GM04504 (cell line): ENCODE measurements around the gene GRHL1.
A peak's percentile ranks its signal among the peaks of the same experiment; 100 is the strongest.
"Not testable (repeated sequence)": the region's sequence is repeated elsewhere in the genome, so short reads cannot be mapped to it uniquely, and the experiment has no call there.

Experiments used
- DNase-seq: peaks from one replicate; pipeline ENCODE4 v3.0.0-alpha.2; 2012; ENCODE audit warnings: low read depth

GRHL1 gene

DNA sequence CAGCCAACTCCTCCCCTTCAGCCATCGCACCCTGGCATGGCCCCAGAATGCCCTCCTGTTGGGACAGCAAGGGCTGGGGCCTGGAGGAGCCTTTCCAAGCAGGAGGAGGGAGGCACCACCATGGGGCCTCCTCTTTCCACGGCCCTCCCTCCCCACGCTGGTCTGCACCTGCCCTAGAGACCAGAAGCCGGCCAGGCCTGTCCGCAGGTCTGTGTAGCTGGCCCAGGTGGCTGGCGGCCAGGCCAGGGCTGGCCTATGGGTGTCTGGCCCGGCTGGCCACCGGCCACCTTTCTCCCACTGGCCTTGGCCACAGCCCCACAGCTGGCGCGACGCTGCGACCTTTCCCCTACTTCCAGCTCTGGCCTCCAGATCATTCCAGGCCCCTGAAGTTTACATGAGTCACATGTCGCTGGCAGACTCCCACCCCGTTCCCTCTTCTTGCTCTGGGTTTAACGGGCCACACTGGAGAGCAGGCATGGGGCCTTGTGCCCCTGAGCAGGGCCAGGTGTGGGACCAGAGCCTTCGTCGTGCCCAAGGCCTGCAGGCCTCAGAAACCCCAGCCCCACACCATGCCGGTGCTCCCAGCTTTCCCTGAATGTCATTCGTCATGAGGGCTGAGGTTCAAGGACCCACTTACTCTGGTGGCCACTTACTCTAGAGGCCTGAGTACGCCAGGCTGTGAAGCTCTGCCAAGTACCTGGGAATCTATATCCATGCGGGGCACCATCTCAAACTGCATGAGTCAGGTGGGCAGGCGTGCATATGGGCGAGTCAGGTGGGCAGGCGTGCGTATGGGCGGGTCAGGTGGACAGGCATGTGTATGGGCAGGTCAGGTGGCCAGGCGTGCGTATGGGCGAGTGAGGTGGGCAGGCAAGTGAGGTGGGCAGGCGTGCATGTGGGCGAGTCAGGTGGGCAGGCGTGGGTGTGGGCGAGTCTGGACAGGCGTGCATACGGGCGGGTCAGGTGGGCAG, 58.6 kb downstream of the GRHL1 start:
- DNase-seq, result peak; percentile 65

GRCh38 chr2:10010861-10011605, 59.5 kb downstream of the GRHL1 start:
- DNase-seq, result not testable (repeated sequence)

DNA sequence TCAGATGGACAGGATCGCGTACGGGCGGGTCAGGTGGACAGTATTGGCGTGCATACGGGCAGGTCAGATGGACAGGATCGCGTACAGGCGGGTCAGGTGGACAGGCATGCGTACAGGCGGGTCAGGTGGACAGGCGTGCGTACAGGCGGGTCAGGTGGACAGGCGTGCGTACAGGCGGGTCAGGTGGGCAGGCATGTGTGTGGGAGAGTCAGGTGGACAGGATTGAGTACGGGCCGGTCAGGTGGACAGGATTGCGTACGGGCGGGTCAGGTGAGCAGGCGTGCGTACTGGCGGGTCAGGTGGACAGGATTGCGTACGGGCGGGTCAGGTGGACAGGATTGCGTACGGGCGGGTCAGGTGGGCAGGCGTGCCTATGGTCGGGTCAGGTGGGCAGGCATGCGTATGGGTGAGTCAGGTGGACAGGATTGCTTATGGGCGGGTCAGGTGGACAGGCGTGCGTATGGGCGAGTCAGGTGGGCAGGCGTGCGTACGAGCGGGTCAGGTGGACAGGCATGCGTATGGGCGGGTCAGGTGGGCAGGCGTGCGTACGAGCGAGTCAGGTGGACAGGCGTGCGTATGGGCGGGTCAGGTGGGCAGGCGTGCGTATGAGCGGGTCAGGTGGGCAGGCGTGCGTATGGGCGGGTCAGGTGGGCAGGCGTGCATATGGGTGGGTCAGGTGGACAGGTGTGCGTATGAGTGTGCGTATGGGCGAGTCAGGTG, 60.3 kb downstream of the GRHL1 start:
- not testable (repeated sequence) for DNase-seq

DNA sequence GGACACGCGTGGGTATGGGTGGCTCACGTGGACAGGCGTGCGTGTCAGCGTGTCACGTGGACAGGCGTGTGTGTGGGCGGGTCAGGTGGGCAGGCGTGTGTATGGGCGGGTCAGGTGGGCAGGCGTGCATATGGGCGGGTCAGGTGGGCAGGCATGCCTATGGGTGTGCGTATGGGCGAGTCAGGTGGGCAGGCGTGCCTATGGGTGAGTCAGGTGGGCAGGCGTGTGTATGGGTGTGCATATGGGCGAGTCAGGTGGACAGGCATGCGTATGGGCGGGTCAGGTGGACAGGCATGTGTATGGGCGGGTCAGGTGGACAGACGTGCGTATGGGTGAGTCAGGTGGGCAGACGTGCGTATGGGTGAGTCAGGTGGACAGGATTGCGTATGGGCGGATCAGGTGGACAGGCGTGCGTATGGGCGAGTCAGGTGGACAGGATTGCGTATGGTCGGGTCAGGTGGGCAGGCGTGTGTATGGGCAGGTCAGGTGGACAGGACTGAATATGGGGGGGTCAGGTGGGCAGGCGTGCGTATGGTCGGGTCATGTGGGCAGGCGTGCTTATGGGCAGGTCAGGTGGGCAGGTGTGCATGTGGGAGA, 61.0 kb downstream of the GRHL1 start:
- not testable (repeated sequence) for DNase-seq

DNA sequence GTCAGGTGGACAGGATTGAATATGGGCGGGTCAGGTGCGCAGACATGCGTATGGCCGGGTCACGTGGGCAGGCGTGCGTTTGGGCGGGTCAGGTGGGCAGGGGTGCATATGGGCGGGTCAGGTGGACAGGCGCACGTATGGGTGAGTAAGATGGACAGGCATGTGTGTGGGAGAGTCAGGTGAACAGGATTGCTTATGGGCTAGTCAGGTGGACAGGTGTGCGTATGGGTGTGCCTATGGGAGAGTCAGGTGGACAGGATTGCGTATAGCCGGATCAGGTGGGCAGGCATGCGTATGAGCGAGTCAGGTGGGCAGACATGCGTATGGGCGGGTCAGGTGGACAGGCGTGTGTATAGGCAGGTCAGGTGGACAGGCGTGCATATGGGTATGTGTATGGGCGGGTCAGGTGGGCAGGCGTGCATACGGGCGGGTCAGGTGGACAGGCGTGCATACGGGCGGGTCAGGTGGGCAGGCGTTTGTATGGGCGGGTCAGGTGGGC, 61.5 kb downstream of the GRHL1 start:
- no peak for DNase-seq

DNA sequence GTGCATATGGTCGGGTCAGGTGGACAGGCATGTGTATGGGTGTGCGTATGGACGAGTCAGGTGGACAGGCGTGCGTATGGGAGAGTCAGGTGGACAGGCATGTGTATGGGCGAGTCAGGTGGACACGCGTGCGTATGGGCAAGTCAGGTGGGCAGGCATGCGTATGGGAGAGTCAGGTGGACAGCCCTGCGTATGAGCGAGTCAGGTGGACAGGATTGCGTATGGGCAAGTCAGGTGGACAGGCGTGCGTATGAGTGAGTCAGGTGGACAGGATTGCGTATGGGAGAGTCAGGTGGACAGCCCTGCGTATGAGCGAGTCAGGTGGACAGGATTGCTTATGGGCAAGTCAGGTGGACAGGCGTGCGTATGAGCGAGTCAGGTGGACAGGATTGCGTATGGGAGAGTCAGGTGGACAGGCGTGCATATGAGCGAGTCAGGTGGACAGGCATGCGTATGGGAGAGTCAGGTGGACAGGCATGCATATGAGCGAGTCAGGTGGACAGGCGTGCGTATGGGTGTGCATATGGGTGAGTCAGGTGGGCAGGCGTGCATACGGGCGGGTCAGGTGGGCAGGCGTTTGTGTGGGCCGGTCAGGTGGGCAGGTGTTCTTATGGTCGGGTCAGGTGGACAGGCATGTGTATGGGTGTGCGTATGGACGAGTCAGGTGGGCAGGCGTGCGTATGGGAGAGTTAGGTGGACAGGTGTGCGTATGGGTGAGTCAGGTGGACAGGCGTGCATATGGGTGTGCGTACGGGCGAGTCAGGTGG, 62.3 kb downstream of the GRHL1 start:
- not testable (repeated sequence) for DNase-seq

DNA sequence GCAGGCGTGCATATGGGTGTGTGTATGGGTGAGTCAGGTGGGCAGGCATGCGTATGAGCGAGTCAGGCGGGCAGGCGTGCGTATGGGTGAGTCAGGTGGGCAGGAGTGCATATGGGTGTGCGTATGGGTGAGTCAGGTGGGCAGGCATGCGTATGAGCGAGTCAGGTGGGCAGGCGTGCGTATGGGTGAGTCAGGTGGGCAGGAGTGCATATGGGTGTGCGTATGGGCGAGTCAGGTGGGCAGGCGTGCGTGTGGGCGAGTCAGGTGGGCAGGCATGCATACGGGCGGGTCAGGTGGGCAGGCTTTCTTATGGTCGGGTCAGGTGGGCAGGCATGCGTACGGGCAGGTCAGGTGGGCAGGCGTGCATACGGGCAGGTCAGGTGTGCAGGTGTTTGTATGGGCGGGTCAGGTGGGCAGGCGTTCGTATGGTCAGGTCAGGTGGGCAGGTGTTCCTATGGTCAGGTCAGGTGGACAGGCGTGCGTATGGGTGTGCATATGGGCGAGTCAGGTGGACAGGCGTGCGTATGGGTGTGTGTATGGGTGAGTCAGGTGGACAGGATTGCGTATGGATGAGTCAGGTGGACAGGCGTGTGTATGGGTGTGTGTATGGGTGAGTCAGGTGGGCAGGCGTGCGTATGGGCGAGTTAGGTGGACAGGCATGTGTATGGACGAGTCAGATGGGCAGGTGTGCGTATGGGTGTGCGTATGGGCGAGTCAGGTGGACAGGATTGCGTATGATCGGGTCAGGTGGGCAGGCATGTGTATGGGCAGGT, 63.1 kb downstream of the GRHL1 start:
- DNase-seq, result no peak

- not testable (repeated sequence) for DNase-seq
These were observed 64.0 kb downstream of the GRHL1 start for GRCh38 chr2:10015376-10015989.

- DNase-seq, result no peak
These were observed 64.7 kb downstream of the GRHL1 start for GRCh38 chr2:10016001-10016801.

- DNase-seq, result no peak
These were observed 65.3 kb downstream of the GRHL1 start for GRCh38 chr2:10016802-10017258.

DNA sequence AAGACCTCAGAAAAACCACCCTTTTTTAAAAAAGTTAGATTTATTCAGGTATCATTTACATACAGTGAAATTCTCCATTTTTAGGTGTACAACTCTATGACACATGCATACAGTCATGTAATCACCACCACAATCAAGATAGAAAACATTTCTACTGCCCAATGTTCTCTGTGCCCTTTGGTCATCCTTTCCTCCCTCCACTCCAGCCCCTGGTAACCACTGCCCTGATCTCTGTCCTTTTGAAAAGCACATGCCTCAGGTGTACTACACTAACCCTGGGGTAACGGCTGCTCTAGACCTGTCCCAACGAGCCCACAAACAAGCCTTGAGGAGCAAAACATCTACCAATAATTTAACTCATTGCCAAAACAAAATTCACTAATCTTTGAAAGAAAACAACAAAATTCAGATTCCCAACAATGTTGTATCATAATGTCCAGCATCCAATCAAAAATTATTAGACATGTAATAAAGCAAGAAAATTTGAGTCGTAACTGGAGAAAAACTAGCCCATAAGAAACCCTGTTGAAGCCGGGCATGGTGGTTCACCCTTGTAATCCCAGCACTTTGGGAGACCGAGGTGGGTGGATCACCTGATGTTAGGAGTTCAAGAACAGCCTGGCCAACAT, 65.9 kb downstream of the GRHL1 start:
- no peak for DNase-seq

DNA sequence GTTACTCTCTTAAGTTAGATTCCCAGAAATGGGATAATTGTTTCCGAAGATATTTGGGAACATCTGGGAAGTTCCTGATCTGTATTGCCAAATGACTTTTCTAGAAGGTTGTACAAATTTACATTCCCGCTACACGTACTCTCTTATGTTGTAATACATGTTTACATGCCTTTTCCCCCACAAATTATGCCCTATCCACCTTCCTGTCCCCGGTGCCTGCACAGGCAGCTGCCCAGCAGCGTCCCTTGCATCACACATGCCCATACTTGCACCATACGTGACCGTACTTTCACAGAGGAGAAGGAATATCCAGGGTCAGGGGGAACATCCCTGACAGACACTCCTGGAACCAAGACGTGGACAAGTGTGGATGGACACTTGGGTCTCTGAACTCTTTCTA, 67.7 kb downstream of the GRHL1 start:
- no peak for DNase-seq

DNA sequence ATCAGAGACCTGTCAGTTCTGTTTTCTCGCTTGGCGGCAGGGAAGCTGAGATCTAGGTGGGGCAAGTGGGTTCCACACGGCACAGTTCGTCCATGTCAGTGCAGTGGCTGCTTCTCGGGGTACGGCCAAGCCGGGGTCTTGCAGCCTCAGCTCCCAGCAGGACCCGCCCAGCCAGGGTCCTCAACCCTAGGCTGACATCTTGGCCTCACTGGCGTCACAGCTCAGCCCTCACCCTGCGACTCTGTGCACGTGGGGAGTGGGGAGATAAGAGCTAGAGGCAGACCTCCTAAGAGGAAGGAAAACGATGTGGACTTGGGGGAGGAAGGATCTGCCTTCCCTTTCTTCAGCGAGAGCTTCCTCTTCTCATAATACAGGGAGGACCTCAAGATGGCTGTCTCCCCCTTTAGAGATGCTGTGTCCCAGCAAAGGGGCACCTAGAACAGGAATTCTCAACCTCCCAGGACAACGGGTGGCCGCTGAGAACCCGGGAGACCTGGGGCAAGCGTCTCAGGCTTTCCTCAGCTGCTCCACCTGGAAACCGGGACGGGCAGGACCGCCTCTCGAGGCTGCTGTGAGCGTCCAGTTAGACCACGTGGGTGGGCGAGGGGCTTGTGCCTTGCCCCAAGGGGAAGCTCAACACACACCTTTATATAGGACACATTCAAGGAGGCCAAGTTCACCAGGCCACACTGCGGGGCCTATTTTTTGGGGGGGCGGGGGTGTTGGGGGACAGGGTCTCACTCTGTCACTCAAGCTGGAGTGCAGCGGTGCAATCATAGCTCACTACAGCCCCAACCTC, 68.3 kb downstream of the GRHL1 start:
- no peak for DNase-seq

- no peak for DNase-seq
These were observed 70.5 kb downstream of the GRHL1 start for GRCh38 chr2:10022041-10022421.

DNA sequence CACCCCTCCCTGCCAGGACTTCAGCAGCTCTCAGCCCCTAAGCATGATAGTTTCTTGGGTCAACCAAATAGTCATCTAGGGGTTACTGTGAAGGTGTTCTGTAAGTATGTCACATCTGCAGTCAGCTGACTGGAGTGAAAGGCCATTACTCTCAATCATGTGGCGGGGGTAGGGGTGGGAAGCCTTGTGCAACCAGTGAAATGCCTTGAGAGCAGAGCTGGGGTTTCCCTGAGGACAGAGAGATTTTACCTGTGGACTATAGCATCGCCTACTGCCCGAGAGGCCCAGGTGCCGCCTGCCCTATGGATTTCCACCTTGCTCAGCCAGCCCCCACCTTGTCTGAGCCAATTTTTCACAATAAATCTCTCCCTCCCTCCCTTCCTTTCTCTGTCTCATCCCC, 71.0 kb downstream of the GRHL1 start:
- DNase-seq, result no peak

DNA sequence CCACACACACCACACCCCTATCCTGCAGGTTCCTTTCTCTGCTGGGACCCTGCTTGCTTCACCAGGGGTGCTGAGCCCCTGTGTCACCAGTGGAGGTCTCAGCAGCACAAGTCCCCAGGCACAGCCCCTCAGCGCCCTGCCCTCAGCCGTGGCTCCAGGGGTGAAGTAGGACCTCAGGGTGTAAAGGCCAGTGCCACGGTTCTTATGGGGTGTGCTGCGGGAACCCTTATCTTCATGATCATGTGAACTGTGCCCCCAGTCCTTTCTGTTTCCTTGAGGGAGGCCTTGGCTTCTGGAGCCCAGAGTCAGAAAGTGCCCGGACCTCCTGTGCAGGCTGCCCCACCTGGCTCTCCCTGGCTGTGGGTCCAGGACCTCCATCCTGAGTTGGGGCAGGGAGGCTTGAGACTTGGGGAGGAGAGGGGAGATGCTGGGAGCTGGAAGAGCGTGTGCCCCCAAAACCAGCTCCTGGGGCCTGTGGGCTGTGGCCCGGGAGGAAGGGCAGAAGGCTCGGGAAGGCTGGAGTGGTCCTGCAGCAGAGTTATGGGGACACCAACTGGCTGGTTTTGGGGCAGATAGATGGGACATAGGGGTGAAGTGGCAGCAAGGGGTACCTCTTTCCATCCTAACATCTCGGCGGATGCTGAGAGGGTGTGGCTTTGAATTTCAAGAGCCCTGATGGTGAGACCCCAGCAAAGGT, 71.6 kb downstream of the GRHL1 start:
- no peak for DNase-seq
